ENCODE results near the gene ADAMTS5.

DNA sequence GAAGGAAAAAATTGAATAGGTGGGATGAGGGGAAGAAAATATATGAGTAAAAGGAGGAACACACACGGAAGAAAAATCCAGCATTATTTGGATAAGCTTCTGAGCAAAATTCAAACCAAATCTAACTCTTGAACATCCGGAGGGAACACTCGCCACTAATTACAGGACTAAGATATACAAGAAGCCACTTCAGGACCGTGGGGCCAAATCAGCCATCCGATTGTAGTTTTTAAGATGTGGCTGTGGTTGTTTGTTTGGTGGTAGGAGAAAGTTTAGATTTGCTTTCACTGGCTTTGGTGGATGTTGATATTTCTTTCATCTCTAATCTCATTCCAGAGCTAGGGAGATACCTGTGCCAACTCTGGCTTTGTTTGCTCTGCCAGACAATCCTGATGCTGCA is 78.0 kb downstream of the ADAMTS5 start:
- TF ChIP-seq CTCF (IDR thresholded peaks at IDR 0.05), result no peak
- TF ChIP-seq POLR2A (IDR thresholded peaks at IDR 0.05), result no peak
- TF ChIP-seq POLR2AphosphoS5 (IDR thresholded peaks at IDR 0.05), result no peak

Data from upper lobe of left lung (tissue), 4 donors.